Neural cell (in vitro differentiated cells): ENCODE data around the gene CCDC152. TPM values are rescaled to one million over a fixed set of nuclear protein-coding genes. Genes with fewer than 3 reads are reported as not detected.

Experiments used
- H2AFZ ChIP-seq: fragments of 200-600, 300-800 bp; sonication (generic), shearing (Covaris generic); 2 replicates; pipeline ENCODE4 v1.6.0; 2014; ENCODE audit warnings: low read depth, mild to moderate bottlenecking, antibody characterized with exemption, low read length, moderate library complexity
- H3F3A ChIP-seq: fragments of 200-600 bp; shearing (Covaris generic); 2 replicates; pipeline ENCODE4 v1.6.1; 2016; ENCODE audit warnings: mild to moderate bottlenecking, moderate library complexity, mixed read lengths, antibody characterized with exemption, low read length; ENCODE audit not compliant: insufficient read depth, poor library complexity, severe bottlenecking
- H3K27ac ChIP-seq: fragments of 200-600, 300-800 bp; sonication (generic), shearing (Covaris generic); 2 replicates; pipeline ENCODE4 v1.5.1; 2014; ENCODE audit warnings: mild to moderate bottlenecking, low read length, moderate library complexity
- H3K27me3 ChIP-seq: fragments of 300-800, 200-600 bp; sonication (generic), shearing (Covaris generic); 2 replicates; pipeline ENCODE4 v1.6.0; 2014; ENCODE audit warnings: mild to moderate bottlenecking, low read depth, low read length, moderate library complexity; ENCODE audit not compliant: insufficient read depth
- H3K36me3 ChIP-seq: fragments of 300-800, 200-600 bp; sonication (generic), shearing (Covaris generic); 2 replicates; pipeline ENCODE4 v1.5.1; 2014; ENCODE audit warnings: mild to moderate bottlenecking, antibody characterized with exemption, low read length, moderate library complexity; ENCODE audit not compliant: insufficient read depth
- H3K4me2 ChIP-seq: fragments of 300-800, 200-600 bp; sonication (generic), shearing (Covaris generic); 2 replicates; pipeline ENCODE4 v1.6.0; 2014; ENCODE audit warnings: mild to moderate bottlenecking, low read length
- H3K4me3 ChIP-seq: fragments of 300-800, 200-600 bp; sonication (generic), shearing (Covaris generic); 2 replicates; pipeline ENCODE4 v1.5.1; 2014; ENCODE audit warnings: mild to moderate bottlenecking, low read length, moderate library complexity
- H3K79me2 ChIP-seq: fragments of 200-600 bp; shearing (Covaris generic); replicated peaks from 2 replicates; pipeline ENCODE4 v1.6.0; 2014; ENCODE audit warnings: mild to moderate bottlenecking, low read length, moderate library complexity; ENCODE audit not compliant: insufficient read depth
- H3K9ac ChIP-seq: fragments of 300-800, 200-600 bp; sonication (generic), shearing (Covaris generic); 2 replicates; pipeline ENCODE4 v1.6.1; 2016; ENCODE audit warnings: mild to moderate bottlenecking, low read length, mixed read lengths
- H3K9me2 ChIP-seq: fragments of 200-600 bp; shearing (Covaris generic); 2 replicates; pipeline ENCODE4 v1.6.1; 2016; ENCODE audit warnings: mild to moderate bottlenecking, low read length, mixed read lengths; ENCODE audit not compliant: insufficient read depth
- H3K9me3 ChIP-seq: fragments of 200-600, 300-800 bp; sonication (generic), shearing (Covaris generic); 2 replicates; pipeline ENCODE4 v1.6.1; 2016; ENCODE audit warnings: mild to moderate bottlenecking, mixed run types, low read length, moderate library complexity, mixed read lengths
- H4K20me1 ChIP-seq: fragments of 200-600 bp; shearing (Covaris generic); 2 replicates; pipeline ENCODE4 v1.6.1; 2016; ENCODE audit warnings: mild to moderate bottlenecking, mixed run types; ENCODE audit not compliant: insufficient read depth
- CTCF ChIP-seq: fragments of 450-650 bp; IDR thresholded peaks from 2 replicates; pipeline ENCODE4 v1.5.1; 2014; ENCODE audit warnings: antibody characterized with exemption, mild to moderate bottlenecking, moderate library complexity; ENCODE audit not compliant: poor library complexity, severe bottlenecking
- EP300 ChIP-seq: fragments of 450-650 bp; conservative IDR thresholded peaks from 2 replicates; pipeline ENCODE4 v1.6.1; 2014; ENCODE audit warnings: antibody characterized with exemption, mild to moderate bottlenecking, moderate library complexity; ENCODE audit not compliant: poor library complexity, severe bottlenecking
- EZH2 ChIP-seq: fragments of 200-600, 300-800 bp; shearing (Covaris generic), sonication (generic); IDR thresholded peaks from 2 replicates; pipeline ENCODE4 v1.6.1; 2014; ENCODE audit warnings: antibody characterized with exemption, low read length, borderline replicate concordance, mild to moderate bottlenecking; ENCODE audit not compliant: insufficient read depth, poor library complexity, severe bottlenecking
- MXI1 ChIP-seq: fragments of 450-650 bp; conservative IDR thresholded peaks from 2 replicates; pipeline ENCODE4 v1.6.1; 2014; ENCODE audit warnings: antibody characterized with exemption, mild to moderate bottlenecking; ENCODE audit not compliant: poor library complexity, severe bottlenecking
- POLR2AphosphoS5 ChIP-seq: IDR thresholded peaks from 2 replicates; pipeline ENCODE4 v1.6.1; 2012
- RAD21 ChIP-seq: fragments of 450-650 bp; conservative IDR thresholded peaks from 2 replicates; pipeline ENCODE4 v1.6.1; 2014; ENCODE audit warnings: antibody characterized with exemption, mild to moderate bottlenecking, moderate library complexity
- REST ChIP-seq: IDR thresholded peaks from 2 replicates; pipeline ENCODE4 v1.6.1; 2012; ENCODE audit warnings: borderline replicate concordance
- SMC3 ChIP-seq: fragments of 450-650 bp; conservative IDR thresholded peaks from 2 replicates; pipeline ENCODE4 v1.6.1; 2014; ENCODE audit warnings: antibody characterized with exemption, mild to moderate bottlenecking, moderate library complexity; ENCODE audit not compliant: poor library complexity
- TAF1 ChIP-seq: IDR thresholded peaks from 2 replicates; pipeline ENCODE4 v1.6.1; 2012; ENCODE audit warnings: low read depth
- polyA plus RNA-seq: library from polyadenylated mRNA; depleted of rRNA; stranded (reverse); fragments of >200 nt; gene quantifications from 2 replicates; pipeline ENCODE4 v1.2.3, GENCODE V29; 2014

The CCDC152 gene
- polyA plus RNA-seq, 1 donor from 2014 or later: 0.87 TPM

- Histone ChIP-seq H3K9ac (no peak overlapping the region), H2AFZ (no peak overlapping the region), H3K4me2 (no peak overlapping the region), H3K27me3 (no peaks in the 10 kb centered on the region), H3K79me2 (no peaks in the 10 kb centered on the region), H3K9me3 (no peaks in the 10 kb centered on the region), H3K27ac (no peak overlapping the region), H3K36me3 (no peaks in the 10 kb centered on the region), H4K20me1 (no peaks in the 10 kb centered on the region), H3K4me3 (no peak overlapping the region), H3F3A (no peaks in the 10 kb centered on the region), H3K9me2 (no peaks in the 10 kb centered on the region)
- no peak for TF ChIP-seq REST
- TF ChIP-seq CTCF: no peak
- no peak for TF ChIP-seq RAD21
- TF ChIP-seq TAF1: no peak
- TF ChIP-seq MXI1: no peak
- TF ChIP-seq POLR2AphosphoS5: no peak
- TF ChIP-seq EP300: no peak
- TF ChIP-seq EZH2: no peak
- no peak for TF ChIP-seq SMC3
Observed at GRCh38 chr5:42830924-42831323, 74.3 kb downstream of the CCDC152 start.

GRCh38 chr5:42832060-42832459 lies 75.4 kb downstream of the CCDC152 start:
- Histone ChIP-seq H3K4me2 (no peak overlapping the region), H2AFZ (no peak overlapping the region), H3K4me3 (no peak overlapping the region), H3K79me2 (no peaks in the 10 kb centered on the region), H4K20me1 (no peaks in the 10 kb centered on the region), H3F3A (no peaks in the 10 kb centered on the region), H3K9ac (no peak overlapping the region), H3K9me3 (no peaks in the 10 kb centered on the region), H3K27ac (no peak overlapping the region), H3K9me2 (no peaks in the 10 kb centered on the region), H3K36me3 (no peaks in the 10 kb centered on the region), H3K27me3 (no peaks in the 10 kb centered on the region)
- no peak for TF ChIP-seq TAF1
- no peak for TF ChIP-seq CTCF
- no peak for TF ChIP-seq POLR2AphosphoS5
- TF ChIP-seq RAD21: no peak
- TF ChIP-seq MXI1: no peak
- TF ChIP-seq EZH2: no peak
- no peak for TF ChIP-seq SMC3
- no peak for TF ChIP-seq EP300
- no peak for TF ChIP-seq REST
